Left lung (tissue), 10 donors: ENCODE results near the gene OCRL. TPM values are rescaled to one million over a fixed set of nuclear protein-coding genes. Genes with fewer than 3 reads are reported as not detected.

Source experiments
- ATAC-seq: fragments of 200-7000 bp; cut with Tn5 transposase; one replicate; pipeline ENCODE4 v1.9.1; 2020; ENCODE audit warnings: moderate library complexity
- DNase-seq, 4 donors: peaks; one replicate each; pipeline ENCODE4 v3.0.0-alpha.2; 2013 to 2020
- H3K27ac ChIP-seq, 2 donors: fragments of 200-600 bp; sonication (generic) in 1 of 2; one replicate each; pipeline versions ENCODE4 v1.5.0 to v1.8.0; 2020 to 2021
- H3K27me3 ChIP-seq, 2 donors: fragments of 200-600 bp; sonication (generic) in 1 of 2; one replicate each; pipeline versions ENCODE4 v1.5.0 to v1.8.0; 2020 to 2021
- H3K36me3 ChIP-seq, 2 donors: fragments of 200-600 bp; sonication (generic) in 1 of 2; one replicate each; pipeline versions ENCODE4 v1.5.0 to v1.8.0; 2020 to 2021
- H3K4me1 ChIP-seq, 2 donors: fragments of 200-600 bp; one replicate each; pipeline ENCODE4 v1.8.0; 2021
- H3K4me3 ChIP-seq, 2 donors: fragments of 200-600 bp; sonication (generic) in 1 of 2; one replicate each; pipeline versions ENCODE4 v1.5.0 to v1.8.0; 2020 to 2021; ENCODE audit warnings: mild to moderate bottlenecking in 1 of 2
- H3K9me3 ChIP-seq, 2 donors: fragments of 200-600 bp; sonication (generic) in 1 of 2; one replicate each; pipeline versions ENCODE4 v1.5.0 to v1.8.0; 2020 to 2021
- CTCF ChIP-seq, 2 donors: fragments of 200-600 bp; sonication (generic) in 1 of 2; IDR thresholded peaks; one replicate each; pipeline versions ENCODE4 v1.5.0 to v1.8.0; 2021; ENCODE audit warnings: antibody characterized with exemption in 2 of 2
- intact Hi-C, 2 donors: fragments of 100-400 bp; cut with DNase I; formaldehyde crosslinking; loops; one replicate each; pipeline versions ENCODE4 v1.11.2 to v1.14.2; 2022
- polyA plus RNA-seq, 6 donors: library from polyadenylated mRNA; unstranded; fragments of 120-200 nt; gene quantifications; one replicate each; pipeline ENCODE4 v1.2.1, GENCODE V29; 2013; ENCODE audit not compliant: insufficient read length in 6 of 6
- total RNA-seq, 2 donors: library from RNA; stranded (reverse); fragmentation: NEBNext Ultra II Directional; extraction: Animal tissue kit (Norgen Biotek cat#: 25700); gene quantifications; one replicate each; pipeline ENCODE4 v1.2.1, GENCODE V29; 2021
- donor health status: DM: no; HTN: yes; CAD: no.
- donor health status: DM: no; HTN: no; CAD: no.

OCRL gene
- total and polyA plus RNA-seq, 8 donors = 21.3 to 30.2 (median 27.5) TPM

- ATAC-seq = no peak
Observed at GRCh38 chrX:129599996-129600395, 59.9 kb downstream of the OCRL start.

GRCh38 chrX:129600981-129601424 lies 60.9 kb downstream of the OCRL start:
- Histone ChIP-seq H3K36me3 (no peaks in the 10 kb centered on the region), H3K27me3 (no peaks in the 10 kb centered on the region), H3K4me1 (no peaks in the 10 kb centered on the region), H3K9me3 (no peaks in the 10 kb centered on the region), H3K27ac (no peak overlapping the region), H3K4me3 (no peak overlapping the region)
- intact Hi-C loops = loop anchor here in 1 of 2 donors (10.0 kb wide), 1 partner anchor 124 kb away; no protein-coding TSS in a partner anchor
- DNase-seq (no peak), ATAC-seq (peak; percentile 29)
- TF ChIP-seq CTCF (IDR thresholded peaks at IDR 0.05) = peak; percentile 41 to 51

More at GRCh38 chrX:129599996-129600395, 59.9 kb downstream of the OCRL start:
- Histone ChIP-seq H3K27ac (no peak overlapping the region), H3K4me3 (no peak overlapping the region), H3K27me3 (no peaks in the 10 kb centered on the region), H3K4me1 (no peaks in the 10 kb centered on the region), H3K9me3 (no peaks in the 10 kb centered on the region), H3K36me3 (no peaks in the 10 kb centered on the region)
- TF ChIP-seq CTCF (IDR thresholded peaks at IDR 0.05) = no peak
- intact Hi-C loops = loop anchor here in 1 of 2 donors (10.0 kb wide), 1 partner anchor 125 kb away; no protein-coding TSS in a partner anchor
- no peak for DNase-seq

DNA sequence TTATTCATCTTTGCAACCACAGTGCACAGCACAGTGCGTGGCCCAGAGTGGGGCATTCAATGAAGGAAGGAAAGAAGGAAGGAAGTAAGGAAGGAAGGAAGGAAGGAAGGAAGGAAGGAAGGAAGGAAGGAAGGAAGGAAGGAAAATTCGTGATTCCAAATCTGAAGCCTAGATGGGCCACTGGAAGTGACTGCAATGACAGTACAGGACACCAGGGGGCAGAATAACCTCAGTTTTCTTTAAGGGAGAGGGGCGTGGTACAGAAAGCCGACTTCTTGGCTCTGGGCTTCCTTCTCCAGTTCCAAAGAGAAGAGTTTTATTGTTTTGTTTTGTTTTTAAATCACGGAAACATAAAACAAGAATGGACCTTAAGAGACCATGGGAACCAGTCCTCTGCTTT lies 66.9 kb downstream of the OCRL start:
- no peak overlapping the region for H3K4me3 ChIP-seq
- no peak overlapping the region for H3K27ac ChIP-seq
- no peaks in the 10 kb centered on the region for H3K4me1 ChIP-seq
- intact Hi-C loops = loop anchor here in 1 of 2 donors (10.0 kb wide), 1 partner anchor 118 kb away; no protein-coding TSS in a partner anchor
- peak; percentile 79 for ATAC-seq
- H3K27me3 ChIP-seq = no peaks in the 10 kb centered on the region
- peak in 2 of 4 donors; percentile 47 to 66 for DNase-seq
- no peaks in the 10 kb centered on the region for H3K9me3 ChIP-seq
- peak; percentile 67 to 79 for TF ChIP-seq CTCF (IDR thresholded peaks at IDR 0.05)
- H3K36me3 ChIP-seq = no peaks in the 10 kb centered on the region

DNA sequence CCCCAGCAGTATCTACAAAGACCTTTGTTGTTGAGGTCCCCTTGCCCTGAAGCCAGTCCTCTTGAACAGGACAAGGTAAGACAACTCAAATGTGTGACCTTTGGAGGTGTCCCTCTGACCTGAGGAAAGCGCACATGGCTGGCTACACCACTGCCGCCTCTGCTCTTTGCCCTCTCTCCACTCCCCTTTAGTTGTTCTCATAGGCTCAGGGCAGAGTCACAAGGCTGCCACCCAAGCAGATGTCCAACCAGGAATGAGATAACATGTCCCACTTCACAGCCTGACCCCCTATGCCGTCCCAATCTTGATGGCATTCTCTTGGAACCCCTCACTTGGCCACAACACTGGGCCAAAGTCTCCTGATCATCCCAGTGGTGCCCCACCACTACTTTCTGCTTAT lies 68.4 kb downstream of the OCRL start:
- ATAC-seq = no peak
- no peak overlapping the region for H3K4me3 ChIP-seq
- no peaks in the 10 kb centered on the region for H3K36me3 ChIP-seq
- no peak for TF ChIP-seq CTCF (IDR thresholded peaks at IDR 0.05)
- intact Hi-C loops = loop anchor here in 1 of 2 donors (10.0 kb wide), 1 partner anchor 116 kb away; no protein-coding TSS in a partner anchor
- no peaks in the 10 kb centered on the region for H3K4me1 ChIP-seq
- no peak overlapping the region for H3K27ac ChIP-seq
- H3K27me3 ChIP-seq = no peaks in the 10 kb centered on the region
- no peak for DNase-seq
- H3K9me3 ChIP-seq = no peaks in the 10 kb centered on the region

- Histone ChIP-seq H3K27me3 (no peaks in the 10 kb centered on the region), H3K4me1 (no peaks in the 10 kb centered on the region), H3K36me3 (no peaks in the 10 kb centered on the region), H3K27ac (no peak overlapping the region), H3K9me3 (no peaks in the 10 kb centered on the region), H3K4me3 (no peak overlapping the region)
- DNase-seq (no peak), ATAC-seq (no peak)
- no peak for TF ChIP-seq CTCF (IDR thresholded peaks at IDR 0.05)
- intact Hi-C loops = loop anchor here in 1 of 2 donors (10.0 kb wide), 1 partner anchor 115 kb away; no protein-coding TSS in a partner anchor
Observed at GRCh38 chrX:129609395-129609794, 69.3 kb downstream of the OCRL start.
